Stimulated activated naive CD8-positive, alpha-beta T cell treated with anti-CD3 and anti-CD28 coated beads, Interleukin-15, Interleukin-2, amounts not matched to agents 100 ng/mL and 50 ng/mL, for 24 hours (primary cell): ENCODE measurements around the gene CACHD1.
A peak's percentile ranks its signal among the peaks of the same experiment; 100 is the strongest.

ENCODE experiments used
- H3K27ac Mint-ChIP-seq: one replicate; pipeline ENCODE4 v1.8.0; 2021; ENCODE audit warnings: mild to moderate bottlenecking, mixed read lengths
- H3K27me3 Mint-ChIP-seq: one replicate; pipeline ENCODE4 v1.8.0; 2021; ENCODE audit warnings: mixed read lengths
- H3K36me3 Mint-ChIP-seq: one replicate; pipeline ENCODE4 v1.8.0; 2021; ENCODE audit warnings: low read depth, mixed read lengths
- H3K4me1 Mint-ChIP-seq: one replicate; pipeline ENCODE4 v1.8.0; 2021; ENCODE audit warnings: low read depth, mixed read lengths
- H3K4me3 Mint-ChIP-seq: one replicate; pipeline ENCODE4 v1.8.0; 2021; ENCODE audit warnings: mild to moderate bottlenecking, mixed read lengths
- H3K9me3 Mint-ChIP-seq: one replicate; pipeline ENCODE4 v1.8.0; 2021; ENCODE audit warnings: mixed read lengths

The CACHD1 gene

DNA sequence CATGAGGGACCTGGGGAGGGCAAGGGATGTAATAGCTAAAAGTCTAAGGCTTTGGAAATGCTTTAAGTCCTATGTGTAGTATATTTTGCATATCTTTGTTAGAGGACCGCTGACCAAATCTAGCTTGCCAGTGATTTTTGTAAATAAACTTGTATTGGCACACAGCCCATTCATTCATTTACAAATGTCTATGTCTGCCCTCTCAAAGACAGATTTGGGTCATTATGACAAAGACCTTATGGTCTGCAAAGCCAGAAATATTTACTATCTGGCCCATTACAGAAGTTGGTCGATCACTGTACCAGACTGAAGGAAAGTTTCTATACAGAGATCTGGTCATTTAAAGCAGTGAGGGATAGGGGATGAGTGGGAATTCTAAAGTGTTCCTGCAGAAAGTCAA, 154.9 kb downstream of the CACHD1 start:
- H3K36me3 Mint-ChIP-seq: no peaks in the 10 kb centered on the region

DNA sequence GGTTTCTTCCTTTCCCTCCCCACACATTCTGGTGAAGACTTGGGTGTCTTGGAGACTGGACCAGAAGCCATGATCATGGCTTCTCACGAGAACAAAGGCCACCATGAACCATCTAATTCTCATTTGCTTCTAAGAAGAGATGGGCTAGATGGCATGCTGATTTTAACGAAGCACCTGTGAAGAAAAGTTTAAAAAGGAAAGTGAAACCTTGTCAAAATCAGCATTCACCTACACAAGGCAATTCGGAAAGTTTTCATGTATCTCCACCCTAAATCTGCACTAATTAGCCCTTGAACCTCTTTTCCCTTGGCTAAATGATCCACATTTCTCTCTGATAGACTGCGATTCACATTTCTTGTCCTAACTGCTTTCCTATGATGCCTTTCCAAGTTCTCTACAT, 160.7 kb downstream of the CACHD1 start:
- Mint-ChIP-seq H3K4me3 (peak overlapping the region; percentile 21), H3K27me3 (peaks cover 3% of the 10 kb centered on the region), H3K27ac (no peak overlapping the region), H3K36me3 (no peaks in the 10 kb centered on the region), H3K9me3 (no peaks in the 10 kb centered on the region), H3K4me1 (peaks cover 11% of the 10 kb centered on the region)

More for the DNA sequence above, 154.9 kb downstream of the CACHD1 start:
- H3K27me3 Mint-ChIP-seq: no peaks in the 10 kb centered on the region
- H3K4me1 Mint-ChIP-seq: peaks cover 17% of the 10 kb centered on the region
- H3K9me3 Mint-ChIP-seq: no peaks in the 10 kb centered on the region
- H3K27ac Mint-ChIP-seq: no peak overlapping the region
- no peak overlapping the region for H3K4me3 Mint-ChIP-seq

GRCh38 chr1:64631346-64632034, 161.6 kb downstream of the CACHD1 start:
- H3K9me3 Mint-ChIP-seq: no peaks in the 10 kb centered on the region
- peaks cover 11% of the 10 kb centered on the region for H3K4me1 Mint-ChIP-seq
- H3K27me3 Mint-ChIP-seq: peaks cover 3% of the 10 kb centered on the region
- no peaks in the 10 kb centered on the region for H3K36me3 Mint-ChIP-seq
- H3K27ac Mint-ChIP-seq: no peak overlapping the region
- no peak overlapping the region for H3K4me3 Mint-ChIP-seq

GRCh38 chr1:64632936-64633335, 163.0 kb downstream of the CACHD1 start:
- H3K27me3 Mint-ChIP-seq: peaks cover 3% of the 10 kb centered on the region
- H3K9me3 Mint-ChIP-seq: no peaks in the 10 kb centered on the region
- no peak overlapping the region for H3K27ac Mint-ChIP-seq
- H3K36me3 Mint-ChIP-seq: no peaks in the 10 kb centered on the region
- H3K4me3 Mint-ChIP-seq: no peak overlapping the region
- H3K4me1 Mint-ChIP-seq: peaks cover 11% of the 10 kb centered on the region

DNA sequence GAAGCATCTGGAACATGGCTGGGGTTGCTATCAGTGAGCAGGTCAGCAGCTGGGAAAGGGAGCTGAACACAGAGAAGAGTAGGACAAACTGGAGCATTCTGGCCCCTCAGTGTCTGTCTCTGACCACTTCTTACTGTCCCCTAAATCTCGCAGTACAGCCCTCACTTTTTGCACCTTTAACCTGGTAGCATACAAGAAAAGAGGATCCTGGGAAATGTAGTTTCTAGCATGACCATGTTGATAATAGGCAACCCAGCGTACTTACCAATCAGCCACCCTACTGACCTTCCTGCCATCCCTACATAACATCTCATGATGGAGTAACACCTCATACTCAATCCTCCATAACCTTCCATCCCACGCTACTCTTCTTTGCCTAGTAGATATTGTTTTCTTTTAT, 175.8 kb downstream of the CACHD1 start:
- no peaks in the 10 kb centered on the region for H3K36me3 Mint-ChIP-seq
- H3K4me3 Mint-ChIP-seq: no peak overlapping the region
- H3K27ac Mint-ChIP-seq: no peak overlapping the region
- H3K9me3 Mint-ChIP-seq: no peaks in the 10 kb centered on the region
- no peaks in the 10 kb centered on the region for H3K4me1 Mint-ChIP-seq
- H3K27me3 Mint-ChIP-seq: peaks cover 3% of the 10 kb centered on the region

GRCh38 chr1:64650411-64650810, 180.5 kb downstream of the CACHD1 start:
- H3K4me1 Mint-ChIP-seq: no peaks in the 10 kb centered on the region
- H3K27ac Mint-ChIP-seq: no peak overlapping the region
- H3K9me3 Mint-ChIP-seq: no peaks in the 10 kb centered on the region
- H3K4me3 Mint-ChIP-seq: no peak overlapping the region
- no peaks in the 10 kb centered on the region for H3K36me3 Mint-ChIP-seq
- peaks cover 6% of the 10 kb centered on the region for H3K27me3 Mint-ChIP-seq

- H3K4me3 Mint-ChIP-seq: no peak overlapping the region
- H3K27me3 Mint-ChIP-seq: peaks cover 6% of the 10 kb centered on the region
- no peak overlapping the region for H3K27ac Mint-ChIP-seq
- no peaks in the 10 kb centered on the region for H3K9me3 Mint-ChIP-seq
- H3K4me1 Mint-ChIP-seq: no peaks in the 10 kb centered on the region
- H3K36me3 Mint-ChIP-seq: no peaks in the 10 kb centered on the region
Observed at GRCh38 chr1:64651841-64652240, 181.9 kb downstream of the CACHD1 start.

DNA sequence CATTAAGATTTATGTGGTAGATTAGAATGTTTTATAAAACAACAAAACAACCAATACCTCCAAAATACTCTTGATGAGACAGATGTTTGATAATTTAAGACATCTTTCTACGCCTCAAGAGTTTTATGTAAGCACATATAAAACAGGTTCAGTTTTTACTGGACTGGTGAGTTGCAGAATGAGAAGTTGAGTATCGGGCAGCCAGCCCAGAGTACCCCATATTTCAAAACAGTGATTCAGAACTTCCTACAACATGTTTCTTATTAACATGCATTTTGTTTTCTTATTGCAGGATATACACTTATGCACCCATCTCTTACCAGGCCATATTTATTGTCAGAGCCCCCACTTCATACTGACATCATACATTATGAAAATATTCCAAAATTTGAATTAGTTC, 183.5 kb downstream of the CACHD1 start:
- H3K27ac Mint-ChIP-seq: no peak overlapping the region
- no peak overlapping the region for H3K4me3 Mint-ChIP-seq
- H3K4me1 Mint-ChIP-seq: no peaks in the 10 kb centered on the region
- peaks cover 6% of the 10 kb centered on the region for H3K27me3 Mint-ChIP-seq
- H3K9me3 Mint-ChIP-seq: no peaks in the 10 kb centered on the region
- no peaks in the 10 kb centered on the region for H3K36me3 Mint-ChIP-seq

GRCh38 chr1:64654519-64655341, 184.8 kb downstream of the CACHD1 start:
- H3K4me1 Mint-ChIP-seq: no peaks in the 10 kb centered on the region
- H3K27ac Mint-ChIP-seq: no peak overlapping the region
- peaks cover 5% of the 10 kb centered on the region for H3K36me3 Mint-ChIP-seq
- no peak overlapping the region for H3K4me3 Mint-ChIP-seq
- H3K27me3 Mint-ChIP-seq: peaks cover 4% of the 10 kb centered on the region
- H3K9me3 Mint-ChIP-seq: no peaks in the 10 kb centered on the region

- Mint-ChIP-seq H3K4me3 (no peak overlapping the region), H3K4me1 (no peaks in the 10 kb centered on the region)
Observed at GRCh38 chr1:64655861-64656260, 185.9 kb downstream of the CACHD1 start.

GRCh38 chr1:64659478-64660138, 189.7 kb downstream of the CACHD1 start:
- Mint-ChIP-seq H3K27me3 (no peaks in the 10 kb centered on the region), H3K36me3 (peaks cover 5% of the 10 kb centered on the region), H3K27ac (no peak overlapping the region), H3K4me3 (no peak overlapping the region), H3K9me3 (no peaks in the 10 kb centered on the region), H3K4me1 (no peaks in the 10 kb centered on the region)

More at GRCh38 chr1:64655861-64656260, 185.9 kb downstream of the CACHD1 start:
- Mint-ChIP-seq H3K36me3 (peaks cover 5% of the 10 kb centered on the region), H3K27me3 (peaks cover 2% of the 10 kb centered on the region), H3K9me3 (no peaks in the 10 kb centered on the region), H3K27ac (no peak overlapping the region)

- Mint-ChIP-seq H3K27me3 (no peaks in the 10 kb centered on the region), H3K4me3 (no peak overlapping the region), H3K4me1 (no peaks in the 10 kb centered on the region), H3K9me3 (no peaks in the 10 kb centered on the region), H3K36me3 (peaks cover 5% of the 10 kb centered on the region), H3K27ac (no peak overlapping the region)
Observed at GRCh38 chr1:64663668-64664067, 193.7 kb downstream of the CACHD1 start.

DNA sequence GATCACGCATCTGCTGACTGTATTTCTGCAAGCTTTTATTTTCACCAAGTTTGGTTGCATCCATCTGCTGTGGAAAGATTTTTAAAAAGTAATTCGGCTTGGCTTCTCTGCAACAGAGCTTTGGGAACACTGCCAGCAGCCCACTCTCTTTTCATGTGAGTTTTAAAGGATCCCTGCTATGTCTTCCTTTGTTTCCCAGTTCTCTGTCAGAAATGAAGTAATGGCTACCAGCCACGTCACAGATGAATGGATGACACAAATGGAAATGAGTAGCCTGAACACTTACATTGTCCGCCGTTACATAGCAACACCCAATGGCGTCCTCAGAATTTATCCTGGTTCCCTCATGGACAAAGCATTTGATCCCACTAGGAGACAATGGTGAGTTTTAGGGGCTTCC, 194.4 kb downstream of the CACHD1 start:
- Mint-ChIP-seq H3K4me1 (no peaks in the 10 kb centered on the region), H3K27me3 (no peaks in the 10 kb centered on the region), H3K36me3 (no peaks in the 10 kb centered on the region), H3K9me3 (no peaks in the 10 kb centered on the region), H3K27ac (no peak overlapping the region), H3K4me3 (no peak overlapping the region)

- Mint-ChIP-seq H3K27me3 (no peaks in the 10 kb centered on the region), H3K4me1 (no peaks in the 10 kb centered on the region), H3K36me3 (no peaks in the 10 kb centered on the region), H3K4me3 (no peak overlapping the region), H3K27ac (no peak overlapping the region), H3K9me3 (no peaks in the 10 kb centered on the region)
Observed at GRCh38 chr1:64669098-64669675, 199.3 kb downstream of the CACHD1 start.
